Tibial nerve (tissue), 4 donors: Measurements from ENCODE around the gene SDR39U1. TPM values are rescaled to one million over a fixed set of nuclear protein-coding genes. Genes with fewer than 3 reads are reported as not detected.

Experiments used
- DNase-seq, 2 donors: peaks; one replicate each; pipeline ENCODE4 v3.0.0-alpha.2; 2019; ENCODE audit warnings: low spot score in 2 of 2
- H3K27ac ChIP-seq, 4 donors: fragments of 200-600 bp; sonication (generic) in 3 of 4; one replicate each; pipeline ENCODE4 v1.5.1; 2017 to 2019; ENCODE audit warnings: mild to moderate bottlenecking in 1 of 4
- H3K27me3 ChIP-seq, 2 donors: fragments of 200-600 bp; sonication (generic) in 1 of 2; one replicate each; pipeline versions ENCODE4 v1.5.1 to v1.6.0; 2017 to 2019
- H3K36me3 ChIP-seq, 3 donors: fragments of 200-600 bp; sonication (generic); one replicate each; pipeline ENCODE4 v1.5.1; 2018 to 2019
- H3K4me1 ChIP-seq, 4 donors: fragments of 200-600 bp; sonication (generic) in 3 of 4; one replicate each; pipeline ENCODE4 v1.5.1; 2017 to 2019
- H3K4me3 ChIP-seq, 4 donors: fragments of 200-600 bp; sonication (generic) in 3 of 4; one replicate each; pipeline ENCODE4 v1.5.1; 2017 to 2019; ENCODE audit warnings: mild to moderate bottlenecking in 1 of 4, moderate library complexity in 1 of 4
- H3K9me3 ChIP-seq, 4 donors: fragments of 200-600 bp; sonication (generic) in 3 of 4; one replicate each; pipeline ENCODE4 v1.5.1; 2017 to 2019
- EP300 ChIP-seq, 2 donors: sonication (generic); formaldehyde crosslinking; IDR thresholded peaks; one replicate each; pipeline ENCODE4 v1.6.1; 2017; ENCODE audit warnings: antibody characterized with exemption in 2 of 2, mild to moderate bottlenecking in 1 of 2
- POLR2A ChIP-seq, 2 donors: fragments of 450-650 bp; IDR thresholded peaks; one replicate each; pipeline ENCODE4 v1.6.1; 2017; ENCODE audit warnings: antibody characterized with exemption in 2 of 2, mild to moderate bottlenecking in 2 of 2, moderate library complexity in 2 of 2
- WGBS, 2 donors: methylation state at CpG; one replicate each; pipeline ENCODE4 v1.1.5; 2018; 5-methylcytosine and 5-hydroxymethylcytosine counted together
- total RNA-seq, 4 donors: library from RNA; depleted of rRNA; stranded (reverse); fragments of >200 nt; gene quantifications; one replicate each; pipeline ENCODE4 v1.1.0, GENCODE V29; 2016
- TF ChIP-seq, protein P1 (sequence below), 5 experiments: fragments of 200-600 bp in 3 of 5; fragments of 450-650 bp in 2 of 5; sonication (generic) in 3 of 5; IDR thresholded peaks; one replicate each; pipeline ENCODE4 v1.5.1; 2016 to 2019; ENCODE audit warnings: antibody characterized with exemption in 5 of 5, mild to moderate bottlenecking in 3 of 5, moderate library complexity in 2 of 5

Gene SDR39U1
- total RNA-seq, 4 donors from 2014 or later = 37.9 to 64.9 (median 60.8) TPM

DNA sequence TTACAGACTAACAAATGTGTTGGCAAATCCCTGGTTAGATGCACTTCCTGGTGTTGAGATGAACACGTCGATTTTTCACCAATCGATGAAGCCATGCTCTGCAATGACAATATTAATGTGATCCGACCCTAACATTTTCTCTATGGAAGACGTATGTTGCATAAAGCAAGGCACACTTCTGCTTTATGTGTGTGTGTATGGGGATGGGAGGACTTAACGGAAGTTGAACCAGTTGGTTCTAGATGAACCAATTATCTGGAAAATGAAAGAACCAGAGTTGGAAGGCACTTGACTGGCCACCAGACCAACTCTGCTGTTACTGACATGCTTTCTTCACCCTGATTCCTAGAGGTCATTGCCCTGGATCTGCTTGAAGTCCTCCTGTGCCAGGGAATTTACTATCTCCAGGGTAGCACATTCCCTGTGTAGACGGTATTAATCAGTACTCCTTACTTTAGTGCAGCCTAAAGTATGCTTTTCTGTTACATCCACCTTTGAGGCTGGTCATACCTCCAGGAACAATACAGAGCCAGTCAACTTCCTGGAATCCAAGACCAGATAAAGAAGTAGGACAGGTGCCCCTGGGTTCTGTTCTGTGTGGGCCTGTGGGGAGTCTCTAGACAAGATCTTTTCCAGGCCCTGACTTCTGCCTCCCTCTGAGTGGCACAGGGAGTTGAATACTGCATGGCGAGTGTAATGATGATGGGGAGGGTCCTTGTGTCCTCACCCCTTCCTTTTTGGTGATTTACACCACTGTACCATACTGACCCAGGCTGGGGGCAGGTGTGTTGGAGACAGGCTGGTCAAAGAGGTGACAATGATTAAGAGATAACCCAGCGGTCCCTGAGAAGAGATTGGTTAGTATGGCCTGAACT, 4.1 kb downstream of the SDR39U1 start:
- no peak for DNase-seq
- peaks cover 0 to 69% (median 33%) of the 10 kb centered on the region in 4 donors for H3K4me1 ChIP-seq
- no peak overlapping the region for H3K4me3 ChIP-seq
- H3K27ac ChIP-seq = peak overlapping the region in 2 of 4 donors; percentile 45 to 98
- WGBS, 2 donors = 59 to 60% methylated on average over 9 of the region's 9 CpGs
- TF ChIP-seq, protein P1, sequence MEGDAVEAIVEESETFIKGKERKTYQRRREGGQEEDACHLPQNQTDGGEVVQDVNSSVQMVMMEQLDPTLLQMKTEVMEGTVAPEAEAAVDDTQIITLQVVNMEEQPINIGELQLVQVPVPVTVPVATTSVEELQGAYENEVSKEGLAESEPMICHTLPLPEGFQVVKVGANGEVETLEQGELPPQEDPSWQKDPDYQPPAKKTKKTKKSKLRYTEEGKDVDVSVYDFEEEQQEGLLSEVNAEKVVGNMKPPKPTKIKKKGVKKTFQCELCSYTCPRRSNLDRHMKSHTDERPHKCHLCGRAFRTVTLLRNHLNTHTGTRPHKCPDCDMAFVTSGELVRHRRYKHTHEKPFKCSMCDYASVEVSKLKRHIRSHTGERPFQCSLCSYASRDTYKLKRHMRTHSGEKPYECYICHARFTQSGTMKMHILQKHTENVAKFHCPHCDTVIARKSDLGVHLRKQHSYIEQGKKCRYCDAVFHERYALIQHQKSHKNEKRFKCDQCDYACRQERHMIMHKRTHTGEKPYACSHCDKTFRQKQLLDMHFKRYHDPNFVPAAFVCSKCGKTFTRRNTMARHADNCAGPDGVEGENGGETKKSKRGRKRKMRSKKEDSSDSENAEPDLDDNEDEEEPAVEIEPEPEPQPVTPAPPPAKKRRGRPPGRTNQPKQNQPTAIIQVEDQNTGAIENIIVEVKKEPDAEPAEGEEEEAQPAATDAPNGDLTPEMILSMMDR (IDR thresholded peaks at IDR 0.05) = no peak
- no peak for TF ChIP-seq POLR2A (IDR thresholded peaks at IDR 0.05)
- no peak for TF ChIP-seq EP300 (IDR thresholded peaks at IDR 0.05)
- no peaks in the 10 kb centered on the region for H3K9me3 ChIP-seq
- H3K27me3 ChIP-seq = no peaks in the 10 kb centered on the region
- H3K36me3 ChIP-seq = peaks cover 0 to 72% (median 22%) of the 10 kb centered on the region in 3 donors

DNA sequence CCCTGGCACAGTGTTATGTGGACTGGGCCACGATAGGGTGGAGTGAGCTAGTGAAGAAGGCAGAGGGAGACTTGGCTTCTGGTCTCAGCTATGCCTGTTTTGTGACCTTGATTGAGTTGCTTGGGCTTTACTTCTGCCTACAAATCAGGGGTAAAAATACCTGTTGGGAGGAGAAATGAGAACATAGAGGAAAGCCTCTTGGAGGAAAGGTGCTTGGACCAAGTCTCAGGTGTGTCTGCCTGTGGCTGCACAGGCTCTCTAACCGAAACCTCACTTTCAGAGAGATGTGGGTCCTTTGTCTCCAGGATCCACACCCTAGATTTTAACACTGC, 4.9 kb downstream of the SDR39U1 start:
- Histone ChIP-seq H3K4me1 (peaks cover 0 to 72% (median 33%) of the 10 kb centered on the region in 4 donors), H3K9me3 (no peaks in the 10 kb centered on the region), H3K36me3 (peaks cover 0 to 80% (median 23%) of the 10 kb centered on the region in 3 donors), H3K4me3 (no peak overlapping the region), H3K27me3 (no peaks in the 10 kb centered on the region), H3K27ac (peak overlapping the region in 3 of 4 donors; percentile 54 to 74 (median 66))
- DNase-seq = no peak
- no peak for TF ChIP-seq EP300 (IDR thresholded peaks at IDR 0.05)
- WGBS, 2 donors = 55 to 73% methylated on average over 2 of the region's 2 CpGs

DNA sequence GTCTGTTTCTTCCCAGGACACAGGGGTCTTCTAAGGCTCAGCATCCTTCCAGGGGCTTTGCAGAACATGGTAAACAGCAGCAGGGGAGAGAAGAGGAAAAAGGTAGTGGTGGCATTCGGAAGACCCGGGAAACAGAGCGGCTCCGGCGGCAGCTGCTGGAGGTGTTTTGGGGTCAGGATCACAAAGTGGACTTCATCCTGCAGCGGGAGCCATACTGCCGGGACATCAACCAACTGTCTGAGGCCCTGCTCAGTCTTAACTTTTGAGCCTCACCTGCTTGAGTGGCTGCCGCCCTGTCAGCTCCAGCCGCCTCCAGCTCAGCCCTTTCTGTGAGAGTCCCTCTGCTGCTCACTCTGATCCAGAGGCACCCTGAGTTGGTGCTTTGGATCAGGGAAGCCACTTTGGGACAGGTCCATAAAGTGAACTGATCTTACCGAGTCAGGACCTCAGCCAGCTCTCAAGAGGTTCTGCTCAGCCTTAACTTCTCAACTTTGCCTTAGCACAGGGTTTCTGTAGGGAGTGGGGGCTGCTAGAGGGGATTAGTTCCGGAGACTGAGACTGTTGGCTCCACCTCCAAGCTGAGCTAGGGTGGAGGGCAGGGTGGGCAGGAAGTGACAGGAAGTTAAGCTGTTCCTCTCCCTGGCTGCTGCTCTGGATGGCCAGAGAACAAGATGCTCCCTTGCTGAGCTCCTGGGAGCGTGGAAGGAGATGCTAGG, 5.4 kb downstream of the SDR39U1 start:
- H3K27me3 ChIP-seq = no peaks in the 10 kb centered on the region
- H3K36me3 ChIP-seq = peaks cover 0 to 85% (median 27%) of the 10 kb centered on the region in 3 donors
- DNase-seq = no peak
- H3K27ac ChIP-seq = peak overlapping the region in 3 of 4 donors; percentile 54 to 74 (median 66)
- H3K4me3 ChIP-seq = no peak overlapping the region
- peaks cover 0 to 77% (median 35%) of the 10 kb centered on the region in 4 donors for H3K4me1 ChIP-seq
- no peaks in the 10 kb centered on the region for H3K9me3 ChIP-seq
- no peak for TF ChIP-seq POLR2A (IDR thresholded peaks at IDR 0.05)
- TF ChIP-seq, protein P1 (IDR thresholded peaks at IDR 0.05) = peak in 1 of 5 experiments; percentile 3
- 72 to 74% methylated on average over 11 to 12 of the region's 12 CpGs for WGBS, 2 donors

DNA sequence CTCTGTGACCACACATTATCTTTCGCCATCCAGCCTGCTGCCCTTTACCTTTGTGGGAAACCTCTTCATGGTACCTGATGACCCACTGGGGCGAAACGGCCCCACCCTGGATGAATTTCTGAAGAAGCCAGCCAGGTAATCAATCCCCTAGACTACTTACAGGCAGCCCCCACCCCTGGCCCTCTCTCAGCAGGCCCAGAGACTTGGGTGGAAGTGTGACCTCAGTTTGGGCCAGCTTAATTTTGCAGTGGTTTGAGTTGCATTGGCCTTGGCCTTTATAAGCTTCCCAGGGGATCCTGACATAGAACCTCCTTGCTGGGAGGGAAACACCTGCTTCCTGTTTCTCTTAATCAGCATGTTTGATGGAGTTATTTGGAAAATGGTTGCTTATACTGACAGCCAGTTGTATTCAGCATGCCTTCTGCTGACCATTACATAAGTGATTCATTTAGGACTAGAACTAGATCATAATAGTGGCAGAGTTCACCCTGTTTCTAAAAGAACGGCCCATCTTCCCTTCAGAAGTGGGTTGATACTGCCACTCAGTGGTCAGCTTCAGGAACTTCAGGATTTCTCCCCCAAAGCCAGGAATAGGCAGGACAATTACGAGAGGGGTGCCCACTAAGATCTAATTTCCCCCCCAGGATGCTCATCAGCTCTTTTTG, 6.1 kb downstream of the SDR39U1 start:
- Histone ChIP-seq H3K4me1 (peaks cover 0 to 79% (median 34%) of the 10 kb centered on the region in 4 donors), H3K9me3 (no peaks in the 10 kb centered on the region), H3K27me3 (no peaks in the 10 kb centered on the region), H3K27ac (peak overlapping the region; percentile 17 to 74 (median 47)), H3K4me3 (no peak overlapping the region), H3K36me3 (peaks cover 0 to 92% (median 27%) of the 10 kb centered on the region in 3 donors)
- 36 to 42% methylated on average over 4 to 5 of the region's 5 CpGs for WGBS, 2 donors
- no peak for TF ChIP-seq POLR2A (IDR thresholded peaks at IDR 0.05)
- TF ChIP-seq, protein P1 (IDR thresholded peaks at IDR 0.05) = peak; percentile 70 to 91 (median 83)
- TF ChIP-seq EP300 (IDR thresholded peaks at IDR 0.05) = peak; percentile 22 to 68
- DNase-seq = peak in 1 of 2 donors; percentile 44

DNA sequence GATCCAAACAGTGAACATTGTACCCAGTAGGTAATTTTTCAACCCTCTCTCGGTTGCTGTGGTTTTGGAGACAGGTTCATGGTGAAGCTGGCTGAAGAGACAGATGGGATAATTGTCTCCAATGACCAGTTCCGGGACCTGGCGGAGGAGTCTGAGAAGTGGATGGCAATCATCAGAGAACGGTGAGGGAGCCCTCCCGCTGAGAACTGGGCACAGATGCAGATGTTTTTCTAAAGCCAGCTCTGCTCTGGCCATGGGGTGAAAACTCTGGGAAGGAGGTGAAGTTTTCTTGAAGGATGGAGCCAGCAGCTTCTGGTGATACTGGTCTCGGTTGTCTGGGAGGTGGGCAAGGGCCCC, 6.6 kb downstream of the SDR39U1 start:
- Histone ChIP-seq H3K27ac (peak overlapping the region; percentile 17 to 74 (median 35)), H3K4me1 (peaks cover 0 to 79% (median 35%) of the 10 kb centered on the region in 4 donors), H3K36me3 (peaks cover 0 to 96% (median 27%) of the 10 kb centered on the region in 3 donors), H3K27me3 (no peaks in the 10 kb centered on the region), H3K9me3 (no peaks in the 10 kb centered on the region), H3K4me3 (no peak overlapping the region)
- DNase-seq = no peak
- TF ChIP-seq EP300 (IDR thresholded peaks at IDR 0.05) = no peak
- TF ChIP-seq, protein P1 (IDR thresholded peaks at IDR 0.05) = no peak
- no peak for TF ChIP-seq POLR2A (IDR thresholded peaks at IDR 0.05)
- 52 to 55% methylated on average over 6 of the region's 6 CpGs for WGBS, 2 donors
